SK-N-SH (cell line): ENCODE data around the gene CCDC175. TPM values are rescaled to one million over a fixed set of nuclear protein-coding genes. Genes with fewer than 3 reads are reported as not detected.

Experiments
- CTCF ChIA-PET: fragments of 300-600, 350-600 bp; formaldehyde crosslinking; extraction: SDS; loops from one replicate; lab custom pipeline; 2021; lab: Yijun Ruan, JAX
- POLR2A ChIA-PET: fragments of 350-600 bp; sonication (Branson Sonifier 250); formaldehyde crosslinking; extraction: SDS; loops from one replicate; lab custom pipeline; 2020; ENCODE audit warnings: antibody characterized with exemption, inconsistent platforms; lab: Yijun Ruan, JAX
- DNase-seq: peaks from one replicate; pipeline ENCODE4 v3.0.0; 2012
- H2AFZ ChIP-seq: fragments of 200-600 bp; sonication (generic); 2 replicates; pipeline ENCODE4 v1.8.1; 2016; ENCODE audit warnings: antibody characterized with exemption, mild to moderate bottlenecking, low read depth
- H3F3A ChIP-seq: fragments of 200-600 bp; sonication (generic); replicated peaks from 2 replicates; pipeline ENCODE3; 2016; ENCODE audit warnings: antibody characterized with exemption, mild to moderate bottlenecking; ENCODE audit not compliant: insufficient read depth
- H3K27ac ChIP-seq, 2 experiments: fragments of 200-500 bp in 1 of 2; fragments of 200-600 bp in 1 of 2; sonication (Bioruptor generic) in 1 of 2; sonication (generic), shearing (Covaris generic) in 1 of 2; 2 replicates each; pipeline versions ENCODE4 v1.5.1 to v1.6.1; 2014 to 2016; ENCODE audit warnings: low read depth in 2 of 2, inconsistent platforms in 1 of 2, low read length in 1 of 2, mild to moderate bottlenecking in 1 of 2, mixed read lengths in 1 of 2
- H3K27me3 ChIP-seq: fragments of 200-600 bp; sonication (generic), shearing (Covaris generic); 2 replicates; pipeline ENCODE4 v1.6.1; 2016; ENCODE audit warnings: mixed run types; ENCODE audit not compliant: insufficient read depth
- H3K36me3 ChIP-seq, 2 experiments: fragments of 200-500 bp in 1 of 2; fragments of 200-600 bp in 1 of 2; sonication (Bioruptor generic) in 1 of 2; sonication (generic) in 1 of 2; replicated peaks in 1 of 2; 2 replicates each; pipeline versions ENCODE3 to v1.5.1; 2014 to 2016; ENCODE audit warnings: low read length in 1 of 2, mild to moderate bottlenecking in 1 of 2; ENCODE audit not compliant: insufficient read depth in 2 of 2, control insufficient read depth in 1 of 2
- H3K4me1 ChIP-seq, 2 experiments: fragments of 200-500 bp in 1 of 2; fragments of 200-600 bp in 1 of 2; sonication (Bioruptor generic) in 1 of 2; sonication (generic), shearing (Covaris generic) in 1 of 2; 2 replicates each; pipeline versions ENCODE4 v1.5.1 to v1.6.1; 2014 to 2016; ENCODE audit warnings: low read depth in 1 of 2, low read length in 1 of 2, mixed run types in 1 of 2; ENCODE audit not compliant: insufficient read depth in 2 of 2, control insufficient read depth in 1 of 2
- H3K4me2 ChIP-seq: fragments of 200-600 bp; sonication (generic), shearing (Covaris generic); 2 replicates; pipeline ENCODE4 v1.6.1; 2017; ENCODE audit warnings: mixed run types
- H3K4me3 ChIP-seq, 2 experiments: fragments of 200-500 bp in 1 of 2; fragments of 200-600 bp in 1 of 2; sonication (Bioruptor generic) in 1 of 2; sonication (generic), shearing (Covaris generic) in 1 of 2; 2 replicates each; pipeline versions ENCODE4 v1.5.1 to v1.8.1; 2014 to 2016; ENCODE audit warnings: low read depth in 2 of 2, inconsistent platforms in 1 of 2, low read length in 1 of 2, mild to moderate bottlenecking in 1 of 2, mixed read lengths in 1 of 2, moderate library complexity in 1 of 2
- H3K79me2 ChIP-seq: fragments of 200-600 bp; sonication (generic); 2 replicates; pipeline ENCODE4 v1.8.1; 2017; ENCODE audit warnings: mild to moderate bottlenecking; ENCODE audit not compliant: insufficient read depth
- H3K9ac ChIP-seq: fragments of 200-600 bp; sonication (generic); 2 replicates; pipeline ENCODE4 v1.6.1; 2017; ENCODE audit warnings: mixed run types
- H3K9me2 ChIP-seq: fragments of 200-600 bp; sonication (generic); 2 replicates; pipeline ENCODE4 v1.6.1; 2017; ENCODE audit warnings: mixed run types
- H3K9me3 ChIP-seq: fragments of 200-600 bp; sonication (generic); 2 replicates; pipeline ENCODE4 v1.6.1; 2017; ENCODE audit warnings: mixed run types, mild to moderate bottlenecking, moderate library complexity
- H4K20me1 ChIP-seq: fragments of 200-600 bp; sonication (generic); 2 replicates; pipeline ENCODE4 v1.6.1; 2017; ENCODE audit warnings: mild to moderate bottlenecking, mixed run types; ENCODE audit not compliant: insufficient read depth
- EP300 ChIP-seq, 2 experiments: IDR thresholded peaks; 2 replicates each; pipeline versions ENCODE4 v1.4.0 to v1.6.1; 2012; ENCODE audit warnings: borderline replicate concordance in 1 of 2, low read depth in 1 of 2, low read length in 1 of 2
- EZH2phosphoT487 ChIP-seq: fragments of 200-600 bp; sonication (generic); IDR thresholded peaks from 2 replicates; pipeline ENCODE4 v1.6.1; 2017; ENCODE audit warnings: low read depth, mixed run types, mild to moderate bottlenecking, antibody characterized with exemption, moderate library complexity, borderline replicate concordance
- FOSL2 ChIP-seq: IDR thresholded peaks from 2 replicates; pipeline ENCODE4 v1.4.0; 2012; ENCODE audit warnings: low read depth, mild to moderate bottlenecking, moderate library complexity, borderline replicate concordance
- FOXM1 ChIP-seq: IDR thresholded peaks from 2 replicates; pipeline ENCODE4 v1.4.0; 2012; ENCODE audit warnings: low read depth, mild to moderate bottlenecking
- MEF2A ChIP-seq: IDR thresholded peaks from 2 replicates; pipeline ENCODE4 v1.4.0; 2012; ENCODE audit warnings: low read depth, borderline replicate concordance
- NRF1 ChIP-seq: IDR thresholded peaks from 2 replicates; pipeline ENCODE4 v1.6.1; 2012; ENCODE audit warnings: low read depth, mild to moderate bottlenecking, low read length
- POLR2AphosphoS5 ChIP-seq: IDR thresholded peaks from 2 replicates; pipeline ENCODE4 v1.6.1; 2012; ENCODE audit warnings: low read depth, low read length
- RCOR1 ChIP-seq: fragments of 150-350 bp; IDR thresholded peaks from 2 replicates; pipeline ENCODE4 v1.6.1; 2017; ENCODE audit warnings: antibody characterized with exemption, low read length
- RFX5 ChIP-seq: IDR thresholded peaks from 2 replicates; pipeline ENCODE4 v1.6.1; 2012; ENCODE audit warnings: mild to moderate bottlenecking, improper control_type of control experiment, low read length
- SIN3A ChIP-seq: IDR thresholded peaks from 2 replicates; pipeline ENCODE4 v1.6.1; 2012; ENCODE audit warnings: low read depth, mild to moderate bottlenecking, low read length, moderate library complexity, borderline replicate concordance
- SMC3 ChIP-seq: IDR thresholded peaks from 2 replicates; pipeline ENCODE4 v1.6.1; 2012; ENCODE audit warnings: low read depth, low read length, improper control_type of control experiment
- TCF12 ChIP-seq: IDR thresholded peaks from 2 replicates; pipeline ENCODE4 v1.4.0; 2012
- TEAD4 ChIP-seq: IDR thresholded peaks from 2 replicates; pipeline ENCODE4 v1.4.0; 2012; ENCODE audit warnings: mild to moderate bottlenecking, borderline replicate concordance; ENCODE audit not compliant: insufficient read depth
- USF1 ChIP-seq: IDR thresholded peaks from 2 replicates; pipeline ENCODE4 v1.4.0; 2012; ENCODE audit warnings: low read depth, borderline replicate concordance
- YY1 ChIP-seq: IDR thresholded peaks from 2 replicates; pipeline ENCODE4 v1.4.0; 2012; ENCODE audit warnings: low read depth, mild to moderate bottlenecking
- ZBTB33 ChIP-seq: IDR thresholded peaks from 2 replicates; pipeline ENCODE4 v1.4.0; 2012; ENCODE audit warnings: low read depth, borderline replicate concordance
- WGBS: methylation state at CpG from one replicate; pipeline ENCODE4 v1.1.6; 2017; ENCODE audit warnings: low lambda C conversion rate; 5-methylcytosine and 5-hydroxymethylcytosine counted together
- polyA plus RNA-seq, 3 experiments: library from polyadenylated mRNA; depleted of rRNA; stranded (reverse); fragments of >200 nt; gene quantifications; 2 replicates each; pipeline ENCODE4 v1.2.3, GENCODE V29; 2012
- TF ChIP-seq, protein P1 (sequence below): fragments of 200-600 bp; sonication (generic); IDR thresholded peaks from 2 replicates; pipeline ENCODE4 v1.6.1; 2017; ENCODE audit warnings: antibody characterized with exemption, mild to moderate bottlenecking, moderate library complexity
- TF ChIP-seq, protein P2 (sequence below): IDR thresholded peaks from 2 replicates; pipeline ENCODE4 v1.6.1; 2012; ENCODE audit warnings: mild to moderate bottlenecking, low read depth, low read length, moderate library complexity
- TF ChIP-seq, protein P3 (sequence below): IDR thresholded peaks from 2 replicates; pipeline ENCODE4; 2012

CCDC175 gene
- polyA plus RNA-seq, 1 of the 3 experiments (the other 2 are of a cell fraction), result not detected

DNA sequence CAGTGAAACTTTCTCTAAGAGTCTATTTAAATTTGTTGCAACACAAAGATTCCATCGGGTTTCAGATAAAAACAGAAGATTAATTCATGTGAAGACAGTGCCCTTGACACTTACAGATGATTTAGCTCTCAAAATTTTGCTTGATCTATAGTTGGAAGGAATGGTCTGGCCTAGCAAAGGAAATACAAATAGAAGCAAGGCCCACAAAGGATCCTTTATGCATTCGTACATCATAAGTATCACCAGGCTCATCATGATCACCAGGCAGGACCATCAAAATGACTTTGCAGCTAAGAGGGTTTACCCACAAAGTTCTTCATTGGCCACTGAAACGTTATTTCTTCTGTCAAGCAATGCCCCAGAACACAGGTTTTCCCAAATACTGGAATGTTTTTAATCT, 67.5 kb downstream of the CCDC175 start:
- Histone ChIP-seq H2AFZ (no peak overlapping the region), H3K27me3 (no peaks in the 10 kb centered on the region; the same call in 1 of the 2 replicates), H3K27ac (no peak overlapping the region), H3K9me3 (no peaks in the 10 kb centered on the region), H3K79me2 (no peaks in the 10 kb centered on the region), H3K4me2 (no peak overlapping the region), H4K20me1 (no peaks in the 10 kb centered on the region), H3K36me3 (peaks cover 8 to 11% of the 10 kb centered on the region in 2 experiments), H3K4me3 (no peak overlapping the region), H3K9ac (no peak overlapping the region), H3K4me1 (peaks cover 0 to 2% of the 10 kb centered on the region in 2 experiments; a peak in 1 of 4 replicates), H3K9me2 (no peaks in the 10 kb centered on the region), H3F3A (no peaks in the 10 kb centered on the region)
- CTCF ChIA-PET, result interaction anchor here (1.0 to 8.0 kb wide), 6 partner anchors 36 to 179 kb away, joined by 3 to 198 read pairs (median 4); partner anchors contain the start of gene CCDC175
- no peak for TF ChIP-seq MEF2A
- TF ChIP-seq, protein P1, sequence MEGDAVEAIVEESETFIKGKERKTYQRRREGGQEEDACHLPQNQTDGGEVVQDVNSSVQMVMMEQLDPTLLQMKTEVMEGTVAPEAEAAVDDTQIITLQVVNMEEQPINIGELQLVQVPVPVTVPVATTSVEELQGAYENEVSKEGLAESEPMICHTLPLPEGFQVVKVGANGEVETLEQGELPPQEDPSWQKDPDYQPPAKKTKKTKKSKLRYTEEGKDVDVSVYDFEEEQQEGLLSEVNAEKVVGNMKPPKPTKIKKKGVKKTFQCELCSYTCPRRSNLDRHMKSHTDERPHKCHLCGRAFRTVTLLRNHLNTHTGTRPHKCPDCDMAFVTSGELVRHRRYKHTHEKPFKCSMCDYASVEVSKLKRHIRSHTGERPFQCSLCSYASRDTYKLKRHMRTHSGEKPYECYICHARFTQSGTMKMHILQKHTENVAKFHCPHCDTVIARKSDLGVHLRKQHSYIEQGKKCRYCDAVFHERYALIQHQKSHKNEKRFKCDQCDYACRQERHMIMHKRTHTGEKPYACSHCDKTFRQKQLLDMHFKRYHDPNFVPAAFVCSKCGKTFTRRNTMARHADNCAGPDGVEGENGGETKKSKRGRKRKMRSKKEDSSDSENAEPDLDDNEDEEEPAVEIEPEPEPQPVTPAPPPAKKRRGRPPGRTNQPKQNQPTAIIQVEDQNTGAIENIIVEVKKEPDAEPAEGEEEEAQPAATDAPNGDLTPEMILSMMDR, result no peak
- TF ChIP-seq POLR2AphosphoS5, result no peak
- no peak for TF ChIP-seq EP300 (IDR thresholded peaks at IDR 0.05; ENCODE audit: borderline replicate concordance in 1 of 2, low read depth in 1 of 2, low read length in 1 of 2)
- TF ChIP-seq, protein P2, sequence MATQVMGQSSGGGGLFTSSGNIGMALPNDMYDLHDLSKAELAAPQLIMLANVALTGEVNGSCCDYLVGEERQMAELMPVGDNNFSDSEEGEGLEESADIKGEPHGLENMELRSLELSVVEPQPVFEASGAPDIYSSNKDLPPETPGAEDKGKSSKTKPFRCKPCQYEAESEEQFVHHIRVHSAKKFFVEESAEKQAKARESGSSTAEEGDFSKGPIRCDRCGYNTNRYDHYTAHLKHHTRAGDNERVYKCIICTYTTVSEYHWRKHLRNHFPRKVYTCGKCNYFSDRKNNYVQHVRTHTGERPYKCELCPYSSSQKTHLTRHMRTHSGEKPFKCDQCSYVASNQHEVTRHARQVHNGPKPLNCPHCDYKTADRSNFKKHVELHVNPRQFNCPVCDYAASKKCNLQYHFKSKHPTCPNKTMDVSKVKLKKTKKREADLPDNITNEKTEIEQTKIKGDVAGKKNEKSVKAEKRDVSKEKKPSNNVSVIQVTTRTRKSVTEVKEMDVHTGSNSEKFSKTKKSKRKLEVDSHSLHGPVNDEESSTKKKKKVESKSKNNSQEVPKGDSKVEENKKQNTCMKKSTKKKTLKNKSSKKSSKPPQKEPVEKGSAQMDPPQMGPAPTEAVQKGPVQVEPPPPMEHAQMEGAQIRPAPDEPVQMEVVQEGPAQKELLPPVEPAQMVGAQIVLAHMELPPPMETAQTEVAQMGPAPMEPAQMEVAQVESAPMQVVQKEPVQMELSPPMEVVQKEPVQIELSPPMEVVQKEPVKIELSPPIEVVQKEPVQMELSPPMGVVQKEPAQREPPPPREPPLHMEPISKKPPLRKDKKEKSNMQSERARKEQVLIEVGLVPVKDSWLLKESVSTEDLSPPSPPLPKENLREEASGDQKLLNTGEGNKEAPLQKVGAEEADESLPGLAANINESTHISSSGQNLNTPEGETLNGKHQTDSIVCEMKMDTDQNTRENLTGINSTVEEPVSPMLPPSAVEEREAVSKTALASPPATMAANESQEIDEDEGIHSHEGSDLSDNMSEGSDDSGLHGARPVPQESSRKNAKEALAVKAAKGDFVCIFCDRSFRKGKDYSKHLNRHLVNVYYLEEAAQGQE, result no peak
- TF ChIP-seq USF1, result no peak
- TF ChIP-seq YY1, result no peak
- TF ChIP-seq FOSL2, result no peak
- TF ChIP-seq ZBTB33, result no peak
- TF ChIP-seq NRF1, result no peak
- no peak for TF ChIP-seq SMC3
- TF ChIP-seq, protein P3, sequence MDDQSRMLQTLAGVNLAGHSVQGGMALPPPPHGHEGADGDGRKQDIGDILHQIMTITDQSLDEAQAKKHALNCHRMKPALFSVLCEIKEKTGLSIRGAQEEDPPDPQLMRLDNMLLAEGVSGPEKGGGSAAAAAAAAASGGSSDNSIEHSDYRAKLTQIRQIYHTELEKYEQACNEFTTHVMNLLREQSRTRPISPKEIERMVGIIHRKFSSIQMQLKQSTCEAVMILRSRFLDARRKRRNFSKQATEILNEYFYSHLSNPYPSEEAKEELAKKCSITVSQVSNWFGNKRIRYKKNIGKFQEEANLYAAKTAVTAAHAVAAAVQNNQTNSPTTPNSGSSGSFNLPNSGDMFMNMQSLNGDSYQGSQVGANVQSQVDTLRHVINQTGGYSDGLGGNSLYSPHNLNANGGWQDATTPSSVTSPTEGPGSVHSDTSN, result no peak
- TF ChIP-seq SIN3A, result no peak
- TF ChIP-seq EZH2phosphoT487, result no peak
- no peak for TF ChIP-seq TCF12
- no peak for TF ChIP-seq RCOR1
- TF ChIP-seq RFX5, result no peak
- no peak for TF ChIP-seq TEAD4
- no peak for TF ChIP-seq FOXM1
- POLR2A ChIA-PET, result no interaction called here
- 75% methylated on average over 3 of the region's 3 CpGs for WGBS
- no peak for DNase-seq
